ENCODE measurements around the gene TRH.

Gene TRH

DNA sequence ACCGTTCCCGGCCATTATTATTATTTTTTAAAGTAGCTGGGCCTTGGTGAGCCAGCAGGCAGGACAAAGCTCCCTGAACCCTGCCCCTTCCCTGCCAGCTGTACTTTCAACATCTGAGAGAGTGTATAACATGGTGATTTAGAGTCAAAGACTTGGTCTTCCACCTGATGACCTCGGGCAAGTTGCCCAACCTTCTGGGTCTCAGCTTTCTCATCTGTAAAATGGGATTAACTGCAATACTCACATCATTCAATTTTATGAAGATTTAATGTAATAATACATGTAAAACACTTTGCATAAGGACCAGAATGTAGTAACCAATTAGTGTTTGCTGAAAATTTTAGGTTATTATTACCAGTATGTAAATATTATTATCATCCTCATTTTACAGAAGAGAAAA is 11.9 kb upstream of the TRH start:
- TF ChIP-seq CTCF (IDR thresholded peaks at IDR 0.05; ENCODE audit: low read depth, low read length) = no peak
- DNase-seq (ENCODE audit: extremely low read depth, low read depth) = no peak

DNA sequence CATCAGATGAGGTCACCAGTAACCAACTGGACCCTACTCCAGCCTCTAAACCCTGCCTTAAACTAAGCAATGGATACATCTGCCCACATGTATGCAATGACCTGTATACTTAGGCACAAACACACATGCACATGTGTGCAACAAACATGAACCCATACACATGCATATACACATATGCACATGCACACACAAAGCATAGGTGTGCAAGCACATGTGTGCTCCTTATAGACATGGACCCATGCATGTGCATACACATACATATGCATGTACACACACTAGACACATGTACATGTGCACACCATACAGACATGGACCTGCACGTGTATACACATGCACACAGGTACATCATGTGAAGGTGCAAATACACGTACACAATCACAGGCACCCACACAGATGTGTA is 8.6 kb upstream of the TRH start:
- no peak for DNase-seq (ENCODE audit: extremely low read depth, low read depth)
- TF ChIP-seq CTCF (IDR thresholded peaks at IDR 0.05; ENCODE audit: low read depth, low read length) = no peak

DNA sequence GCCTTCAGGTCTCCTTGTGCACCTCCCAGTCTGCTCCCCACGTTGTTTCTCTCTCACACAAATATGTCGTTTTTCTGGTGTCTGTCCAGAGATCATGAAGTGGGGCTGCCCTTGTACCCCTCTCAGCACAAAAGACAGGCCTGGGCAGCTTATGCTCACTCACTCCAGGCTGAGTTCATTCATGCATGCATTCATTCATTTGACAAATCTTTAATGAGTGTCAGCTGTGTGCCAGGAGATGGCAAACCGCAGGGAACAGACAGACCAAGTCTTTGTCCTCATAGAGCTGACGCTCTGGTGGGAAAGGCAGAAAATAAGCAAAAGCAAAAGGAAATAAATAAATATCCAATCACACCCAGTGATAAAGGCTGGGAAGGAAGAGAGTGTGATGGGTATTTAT is 7.6 kb upstream of the TRH start:
- no peak for TF ChIP-seq CTCF (IDR thresholded peaks at IDR 0.05; ENCODE audit: low read depth, low read length)

DNA sequence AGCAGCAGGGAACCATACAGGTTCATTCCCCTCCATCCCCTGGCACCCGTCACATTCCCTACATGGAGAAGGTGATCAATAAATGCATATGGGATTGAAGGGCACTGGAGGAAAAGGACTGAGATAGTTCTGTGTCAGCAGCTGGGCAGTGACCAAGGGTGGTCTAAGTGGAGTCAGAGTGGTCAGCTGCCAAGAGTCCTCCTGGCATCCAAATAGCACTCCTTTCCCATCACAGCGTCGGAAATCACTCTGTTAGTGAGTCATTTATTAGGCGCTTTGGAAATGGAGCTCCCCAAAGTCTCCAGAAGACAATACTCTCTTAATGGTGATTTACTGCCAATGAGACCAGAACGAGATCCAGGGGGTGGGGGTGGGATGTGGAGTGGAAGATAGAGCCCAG is 6.8 kb upstream of the TRH start:
- DNase-seq (ENCODE audit: extremely low read depth, low read depth) = no peak
- no peak for TF ChIP-seq CTCF (IDR thresholded peaks at IDR 0.05; ENCODE audit: low read depth, low read length)

More for the DNA sequence above, 7.6 kb upstream of the TRH start:
- no peak for DNase-seq (ENCODE audit: extremely low read depth, low read depth)

DNA sequence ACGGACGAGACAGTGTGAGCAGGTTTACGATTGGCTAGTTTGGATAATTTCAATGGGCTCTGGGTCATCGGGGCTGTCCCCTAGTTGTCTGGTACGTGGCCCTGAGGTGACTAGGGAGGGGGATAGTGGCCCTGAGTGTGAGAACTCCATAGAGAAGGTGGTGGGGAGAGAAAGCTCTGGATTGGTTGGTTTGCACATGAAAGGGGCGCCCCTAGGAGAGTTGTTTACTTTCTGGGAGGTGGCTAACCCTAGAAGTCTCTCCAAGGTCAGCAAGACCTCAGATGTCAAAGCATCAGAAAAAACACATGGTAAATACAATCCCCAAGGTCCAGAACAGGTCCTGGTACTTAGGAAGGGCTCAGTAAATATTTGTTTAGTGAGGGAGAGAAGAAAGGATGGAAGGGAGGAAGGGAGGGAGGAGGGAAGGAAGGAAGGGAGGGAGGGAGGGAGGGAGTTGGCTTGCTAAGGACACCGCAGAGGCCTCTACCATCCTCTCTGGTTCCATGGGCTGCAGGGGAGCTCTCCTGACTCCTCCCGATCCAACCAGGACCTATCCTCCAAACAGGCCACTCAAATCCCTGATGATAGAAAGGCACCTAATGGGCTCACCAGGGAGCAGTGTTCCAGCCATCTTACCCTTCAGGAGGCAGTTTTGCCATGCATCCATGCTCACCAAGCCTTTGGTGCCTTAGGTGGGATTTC is 3.0 kb upstream of the TRH start:
- no peak for DNase-seq (ENCODE audit: extremely low read depth, low read depth)
- TF ChIP-seq CTCF (IDR thresholded peaks at IDR 0.05; ENCODE audit: low read depth, low read length) = no peak

- no peak for DNase-seq (ENCODE audit: extremely low read depth, low read depth)
- TF ChIP-seq CTCF (IDR thresholded peaks at IDR 0.05; ENCODE audit: low read depth, low read length) = no peak
Measured at GRCh38 chr3:129972301-129972700, 2.2 kb upstream of the TRH start.

DNA sequence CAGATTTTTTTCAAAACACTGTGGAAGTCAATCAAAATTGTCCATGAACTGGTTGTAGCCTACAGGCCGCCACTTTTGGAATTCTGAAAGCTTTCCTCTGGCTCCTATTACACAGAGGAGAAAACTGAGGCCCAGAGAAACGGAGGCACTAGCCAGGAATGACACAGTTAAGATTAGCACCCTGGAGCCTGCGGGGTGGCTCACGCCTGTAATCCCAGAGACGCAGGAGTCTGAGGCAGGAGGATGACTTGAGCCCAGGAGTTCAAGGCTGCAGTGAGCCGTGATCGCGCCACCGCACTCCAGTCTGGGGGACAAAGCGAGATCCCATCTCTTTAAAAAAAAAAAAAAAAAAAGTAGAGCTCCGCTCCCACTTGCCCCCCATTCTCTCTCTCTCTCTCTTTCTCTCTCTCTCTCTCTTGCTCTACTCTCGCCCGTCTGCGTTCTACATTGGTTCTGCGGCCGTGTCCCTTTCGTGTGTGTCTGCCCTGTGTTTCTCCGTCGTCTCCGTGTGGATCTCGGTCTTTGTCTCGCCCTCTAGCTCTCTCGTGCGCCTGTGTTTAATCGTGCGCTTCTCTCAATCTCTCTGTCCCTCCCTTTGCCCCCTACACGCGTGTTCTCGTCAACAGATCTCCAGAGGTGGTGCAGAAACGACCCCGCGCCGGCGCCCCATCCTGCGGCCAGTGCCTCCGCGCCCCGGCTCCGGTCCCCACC is 512 bp upstream of the TRH start:
- DNase-seq (ENCODE audit: extremely low read depth, low read depth) = no peak
- TF ChIP-seq CTCF (IDR thresholded peaks at IDR 0.05; ENCODE audit: low read depth, low read length) = no peak
